Mucosa of descending colon (tissue), 3 donors: ENCODE data around the gene ADAM17. TPM values are rescaled to one million over a fixed set of nuclear protein-coding genes. Genes with fewer than 3 reads are reported as not detected.
"Not testable (repeated sequence)": the region's sequence is repeated elsewhere in the genome, so short reads cannot be mapped to it uniquely, and the experiment has no call there.

Experiments
- ATAC-seq: fragments of 200-7000 bp; cut with Tn5 transposase; one replicate; pipeline ENCODE4 v1.9.1; 2020; ENCODE audit warnings: mild to moderate bottlenecking, moderate library complexity
- DNase-seq, 3 donors: peaks; one replicate each; pipeline ENCODE4 v3.0.0-alpha.2; 2020
- H3K36me3 ChIP-seq: fragments of 200-600 bp; one replicate; pipeline ENCODE4 v1.8.0; 2021; ENCODE audit warnings: low read depth, mild to moderate bottlenecking
- H3K4me1 ChIP-seq: fragments of 200-600 bp; one replicate; pipeline ENCODE4 v1.8.0; 2021; ENCODE audit warnings: low read depth, mild to moderate bottlenecking
- H3K4me3 ChIP-seq: fragments of 200-600 bp; one replicate; pipeline ENCODE4 v1.8.0; 2021; ENCODE audit warnings: mild to moderate bottlenecking
- H3K9me3 ChIP-seq: fragments of 200-600 bp; one replicate; pipeline ENCODE4 v1.8.0; 2021; ENCODE audit warnings: mild to moderate bottlenecking
- CTCF ChIP-seq: fragments of 200-600 bp; IDR thresholded peaks from one replicate; pipeline ENCODE4 v1.8.0; 2022; ENCODE audit warnings: antibody characterized with exemption, mild to moderate bottlenecking
- intact Hi-C, 2 donors: fragments of 100-400 bp; cut with DNase I in 1 of 2; cut with micrococcal nuclease in 1 of 2; formaldehyde crosslinking; loops; one replicate each; pipeline versions ENCODE4 v1.11.0 to v1.11.1; 2022; cut with DNase I, micrococcal nuclease
- total RNA-seq, 3 donors: library from RNA; stranded (reverse); fragmentation: NEBNext Ultra II Directional in 2 of 3; extraction: Animal tissue kit (Norgen Biotek cat#: 25700) in 2 of 3; gene quantifications; one replicate each; pipeline versions ENCODE4 v1.2.1 to v1.2.4, GENCODE V29; 2021 to 2023
- donor health status: DM: no; HTN: no; CAD: no; lungs with moderate emphysema.
- donor health status: DM: no; HTN: no; CAD: no.
- donor health status: DM: no; HTN: yes; CAD: no.

Gene ADAM17
- total RNA-seq, 3 donors from 2014 or later: 20.9 to 22.8 (median 21.0) TPM

- Histone ChIP-seq H3K4me3 (no peak overlapping the region), H3K4me1 (no peaks in the 10 kb centered on the region), H3K9me3 (no peaks in the 10 kb centered on the region), H3K36me3 (no peaks in the 10 kb centered on the region)
- intact Hi-C loops: no loop called here
- DNase-seq (no peak), ATAC-seq (no peak)
- TF ChIP-seq CTCF: no peak
These were observed 37.5 kb downstream of the ADAM17 start for GRCh38 chr2:9518163-9518562.

- intact Hi-C loops: no loop called here
- no peak for TF ChIP-seq CTCF
- Histone ChIP-seq H3K36me3 (no peaks in the 10 kb centered on the region), H3K4me1 (no peaks in the 10 kb centered on the region), H3K4me3 (no peak overlapping the region), H3K9me3 (no peaks in the 10 kb centered on the region)
- no peak for ATAC-seq
- DNase-seq: no peak
These were observed 38.4 kb downstream of the ADAM17 start for GRCh38 chr2:9517118-9517782.

GRCh38 chr2:9513946-9514345 is 41.7 kb downstream of the ADAM17 start:
- intact Hi-C loops, ATAC-seq, H3K4me3 ChIP-seq, DNase-seq, H3K36me3 ChIP-seq, H3K4me1 ChIP-seq, H3K9me3 ChIP-seq: not testable (repeated sequence)

- DNase-seq (no peak), ATAC-seq (no peak)
- H3K4me1 ChIP-seq: no peaks in the 10 kb centered on the region
- no peaks in the 10 kb centered on the region for H3K9me3 ChIP-seq
- TF ChIP-seq CTCF: no peak
- intact Hi-C loops: no loop called here
- H3K4me3 ChIP-seq: no peak overlapping the region
- H3K36me3 ChIP-seq: no peaks in the 10 kb centered on the region
These were observed 46.7 kb downstream of the ADAM17 start for GRCh38 chr2:9508931-9509330.

GRCh38 chr2:9498210-9498609 is 57.4 kb downstream of the ADAM17 start:
- H3K4me3 ChIP-seq: no peak overlapping the region
- DNase-seq: no peak
- H3K9me3 ChIP-seq: no peaks in the 10 kb centered on the region
- H3K4me1 ChIP-seq: no peaks in the 10 kb centered on the region
- H3K36me3 ChIP-seq: no peaks in the 10 kb centered on the region
- TF ChIP-seq CTCF: no peak
- no peak for ATAC-seq
- intact Hi-C loops: no loop called here

- Histone ChIP-seq H3K4me3 (no peak overlapping the region), H3K4me1 (no peaks in the 10 kb centered on the region), H3K9me3 (no peaks in the 10 kb centered on the region), H3K36me3 (no peaks in the 10 kb centered on the region)
- ATAC-seq (peak; percentile 93), DNase-seq (no peak)
- TF ChIP-seq CTCF: no peak
- intact Hi-C loops: no loop called here
These were observed 58.6 kb downstream of the ADAM17 start for GRCh38 chr2:9497017-9497416.
